ENCODE measurements around the gene ITGAD. TPM values are rescaled to one million over a fixed set of nuclear protein-coding genes. Genes with fewer than 3 reads are reported as not detected.
"Not testable (repeated sequence)": the region's sequence is repeated elsewhere in the genome, so short reads cannot be mapped to it uniquely, and the experiment has no call there.

Gene ITGAD
- total RNA-seq, 1 donor from 2014 or later, result not detected

- TF ChIP-seq EZH2 (IDR thresholded peaks at IDR 0.05; ENCODE audit: insufficient read depth, low read length) (no peak), CTCF (IDR thresholded peaks at IDR 0.05; ENCODE audit: insufficient read depth, low read depth, low read length) (no peak)
- H3K36me3 Mint-ChIP-seq (ENCODE audit: low read depth, unreplicated experiment), result no peaks in the 10 kb centered on the region
- H3K9ac ChIP-seq (ENCODE audit: low read length), result no peak overlapping the region
- H3K4me2 ChIP-seq (ENCODE audit: low read length), result no peak overlapping the region
- no peak overlapping the region for H2AFZ ChIP-seq (ENCODE audit: low read depth, low read length)
- H3K79me2 ChIP-seq (ENCODE audit: insufficient read depth, low read length), result no peaks in the 10 kb centered on the region
- no peaks in the 10 kb centered on the region for H3K27me3 ChIP-seq (ENCODE audit: insufficient read depth, low read length)
- no peak overlapping the region for H3K27ac ChIP-seq (ENCODE audit: low read depth, low read length)
- FAIRE-seq, result no peak
- H3K9me3 ChIP-seq (ENCODE audit: insufficient read depth, low read depth, low read length), result no peaks in the 10 kb centered on the region
- H3K27ac Mint-ChIP-seq (ENCODE audit: unreplicated experiment), result no peak overlapping the region
- H3K4me1 Mint-ChIP-seq (ENCODE audit: low read depth, unreplicated experiment), result no peaks in the 10 kb centered on the region
- H3K9me3 Mint-ChIP-seq (ENCODE audit: unreplicated experiment), result no peaks in the 10 kb centered on the region
- peaks cover 6% of the 10 kb centered on the region for H3K27me3 Mint-ChIP-seq (ENCODE audit: low read depth, unreplicated experiment)
- H4K20me1 ChIP-seq (ENCODE audit: insufficient read depth, low read length), result no peaks in the 10 kb centered on the region
- no peaks in the 10 kb centered on the region for H3K36me3 ChIP-seq (ENCODE audit: insufficient read depth, low read length)
- no peak overlapping the region for H3K4me3 Mint-ChIP-seq (ENCODE audit: unreplicated experiment)
- H3K4me1 ChIP-seq (ENCODE audit: insufficient read depth, low read length), result no peaks in the 10 kb centered on the region
- DNase-seq (ENCODE audit: low read depth), result no peak
- H3K4me3 ChIP-seq (ENCODE audit: insufficient read depth, low read depth, low read length), result no peak overlapping the region
These were observed 45.3 kb downstream of the ITGAD start for GRCh38 chr16:31438414-31438813.

GRCh38 chr16:31439023-31439422 lies 45.9 kb downstream of the ITGAD start:
- H3K27me3 Mint-ChIP-seq (ENCODE audit: low read depth, unreplicated experiment); H3K4me1 ChIP-seq (ENCODE audit: insufficient read depth, low read length); H3K27ac ChIP-seq (ENCODE audit: low read depth, low read length): not testable (repeated sequence)

GRCh38 chr16:31439519-31439918 lies 46.4 kb downstream of the ITGAD start:
- Histone ChIP-seq H3K4me3 (ENCODE audit: insufficient read depth, low read depth, low read length) (no peak overlapping the region), H3K27ac (ENCODE audit: low read depth, low read length) (no peak overlapping the region), H3K36me3 (ENCODE audit: insufficient read depth, low read length) (no peaks in the 10 kb centered on the region), H3K27me3 (ENCODE audit: insufficient read depth, low read length) (no peaks in the 10 kb centered on the region), H3K9ac (ENCODE audit: low read length) (no peak overlapping the region), H3K4me1 (ENCODE audit: insufficient read depth, low read length) (no peaks in the 10 kb centered on the region), H3K4me2 (ENCODE audit: low read length) (no peak overlapping the region), H3K9me3 (ENCODE audit: insufficient read depth, low read depth, low read length) (no peaks in the 10 kb centered on the region), H2AFZ (ENCODE audit: low read depth, low read length) (no peak overlapping the region), H3K79me2 (ENCODE audit: insufficient read depth, low read length) (no peaks in the 10 kb centered on the region), H4K20me1 (ENCODE audit: insufficient read depth, low read length) (no peaks in the 10 kb centered on the region)
- H3K27me3 Mint-ChIP-seq (ENCODE audit: low read depth, unreplicated experiment), result peaks cover 6% of the 10 kb centered on the region
- FAIRE-seq, result no peak
- no peak overlapping the region for H3K27ac Mint-ChIP-seq (ENCODE audit: unreplicated experiment)
- H3K4me3 Mint-ChIP-seq (ENCODE audit: unreplicated experiment), result no peak overlapping the region
- H3K4me1 Mint-ChIP-seq (ENCODE audit: low read depth, unreplicated experiment), result no peaks in the 10 kb centered on the region
- no peak for DNase-seq (ENCODE audit: low read depth)
- no peaks in the 10 kb centered on the region for H3K9me3 Mint-ChIP-seq (ENCODE audit: unreplicated experiment)
- TF ChIP-seq EZH2 (IDR thresholded peaks at IDR 0.05; ENCODE audit: insufficient read depth, low read length), result no peak
- no peak for TF ChIP-seq CTCF (IDR thresholded peaks at IDR 0.05; ENCODE audit: insufficient read depth, low read depth, low read length)
- no peaks in the 10 kb centered on the region for H3K36me3 Mint-ChIP-seq (ENCODE audit: low read depth, unreplicated experiment)

More at GRCh38 chr16:31439023-31439422, 45.9 kb downstream of the ITGAD start:
- FAIRE-seq; DNase-seq (ENCODE audit: low read depth); H3K4me3 ChIP-seq (ENCODE audit: insufficient read depth, low read depth, low read length); H3K4me2 ChIP-seq (ENCODE audit: low read length); H3K27me3 ChIP-seq (ENCODE audit: insufficient read depth, low read length); H3K36me3 Mint-ChIP-seq (ENCODE audit: low read depth, unreplicated experiment); H2AFZ ChIP-seq (ENCODE audit: low read depth, low read length); H3K4me1 Mint-ChIP-seq (ENCODE audit: low read depth, unreplicated experiment); H3K4me3 Mint-ChIP-seq (ENCODE audit: unreplicated experiment); H3K79me2 ChIP-seq (ENCODE audit: insufficient read depth, low read length); H3K9ac ChIP-seq (ENCODE audit: low read length); H3K9me3 ChIP-seq (ENCODE audit: insufficient read depth, low read depth, low read length); H3K36me3 ChIP-seq (ENCODE audit: insufficient read depth, low read length); H3K27ac Mint-ChIP-seq (ENCODE audit: unreplicated experiment); H3K9me3 Mint-ChIP-seq (ENCODE audit: unreplicated experiment); H4K20me1 ChIP-seq (ENCODE audit: insufficient read depth, low read length): not testable (repeated sequence)

Data from astrocyte (in vitro differentiated cells and primary cell).